Spleen (tissue), 11 donors: Measurements from ENCODE around the gene RAB29. TPM values are rescaled to one million over a fixed set of nuclear protein-coding genes. Genes with fewer than 3 reads are reported as not detected.

Source experiments
- DNase-seq: peaks from one replicate; pipeline ENCODE4 v3.0.0-alpha.2; 2020
- H3K27ac ChIP-seq, 8 donors: fragments of 200-600 bp; sonication (generic) in 7 of 8; 1 replicate in 4 of 8; 2 replicates in 4 of 8; pipeline versions ENCODE4 v1.5.0 to v1.8.0; 2016 to 2021; ENCODE audit warnings: inconsistent platforms in 4 of 8, mild to moderate bottlenecking in 4 of 8, moderate library complexity in 1 of 8
- H3K27me3 ChIP-seq, 7 donors: fragments of 200-600 bp; sonication (generic) in 6 of 7; replicated peaks in 1 of 7; 1 replicate in 4 of 7; 2 replicates in 3 of 7; pipeline versions ENCODE4 v1.5.0 to v1.8.0; 2016 to 2021; ENCODE audit warnings: inconsistent platforms in 3 of 7, mild to moderate bottlenecking in 1 of 7
- H3K36me3 ChIP-seq, 6 donors: fragments of 200-600 bp; sonication (generic) in 5 of 6; 1 replicate in 4 of 6; 2 replicates in 2 of 6; pipeline versions ENCODE4 v1.5.0 to v1.8.0; 2016 to 2021; ENCODE audit warnings: inconsistent platforms in 2 of 6
- H3K4me1 ChIP-seq, 6 donors: fragments of 200-600 bp; sonication (generic) in 5 of 6; 1 replicate in 3 of 6; 2 replicates in 3 of 6; pipeline versions ENCODE4 v1.5.0 to v1.8.0; 2016 to 2021; ENCODE audit warnings: inconsistent platforms in 3 of 6
- H3K4me3 ChIP-seq, 8 donors: fragments of 200-600 bp; sonication (generic) in 7 of 8; 1 replicate in 4 of 8; 2 replicates in 4 of 8; pipeline versions ENCODE4 v1.5.0 to v1.8.0; 2016 to 2021; ENCODE audit warnings: inconsistent platforms in 4 of 8, mild to moderate bottlenecking in 4 of 8, moderate library complexity in 2 of 8
- H3K9me3 ChIP-seq, 8 donors: fragments of 200-600 bp; sonication (generic) in 7 of 8; 1 replicate in 4 of 8; 2 replicates in 4 of 8; pipeline versions ENCODE4 v1.5.0 to v1.8.0; 2016 to 2021; ENCODE audit warnings: inconsistent platforms in 4 of 8
- POLR2A ChIP-seq, 3 donors: fragments of 450-650 bp; IDR thresholded peaks; one replicate each; pipeline ENCODE4 v1.5.1; 2017; ENCODE audit warnings: antibody characterized with exemption in 3 of 3, mild to moderate bottlenecking in 1 of 3
- POLR2AphosphoS5 ChIP-seq, 3 donors: sonication (generic); formaldehyde crosslinking; IDR thresholded peaks; one replicate each; pipeline ENCODE4 v1.5.1; 2017; ENCODE audit warnings: antibody characterized with exemption in 3 of 3
- WGBS, 5 donors: extraction: QIAGEN DNeasy Blood & Tissue Kit in 3 of 5; methylation state at CpG; one replicate each; pipeline versions ENCODE4 v1.1.5 to v1.1.7; 2013 to 2018; 5-methylcytosine and 5-hydroxymethylcytosine counted together
- intact Hi-C: fragments of 100-400 bp; cut with DNase I; formaldehyde crosslinking; loops from one replicate; pipeline ENCODE4 v1.15.0; 2023; ENCODE audit warnings: low total_unique reads
- polyA plus RNA-seq, 3 donors: library from polyadenylated mRNA; stranded (reverse); fragments of 200-250 nt; gene quantifications; one replicate each; pipeline ENCODE4 v1.2.1, GENCODE V29; 2013
- total RNA-seq, 7 donors: library from RNA; depleted of rRNA in 3 of 7; stranded (reverse); fragments of >200 nt in 3 of 7; fragmentation: NEBNext Ultra II Directional in 4 of 7; extraction: Animal tissue kit (Norgen Biotek cat#: 25700) in 4 of 7; gene quantifications; one replicate each; pipeline versions ENCODE4 v1.1.0 to v1.2.1, GENCODE V29; 2016 to 2021
- TF ChIP-seq, protein P1 (sequence below), 11 experiments: fragments of 200-600 bp in 7 of 11; fragments of 450-650 bp in 4 of 11; sonication (generic) in 4 of 11; IDR thresholded peaks in 8 of 11; conservative IDR thresholded peaks in 3 of 11; 1 replicate in 7 of 11; 2 replicates in 4 of 11; pipeline versions ENCODE4 v1.4.0 to v1.8.0; 2016 to 2021; ENCODE audit warnings: antibody characterized with exemption in 11 of 11, inconsistent platforms in 4 of 11, mild to moderate bottlenecking in 1 of 11
- donor health status: healthy with polysubstance abuse.
- donor health status: DM: no; HTN: no; CAD: no; lungs with moderate emphysema.
- donor health status: DM: no; HTN: no; CAD: no.
- donor health status: Bipolar disorder and iron deficiency.
- donor health status: healthy.
- donor health status: DM: no; HTN: no; CAD: no.
- donor health status: DM: yes; HTN: yes; CAD: no.

The RAB29 gene
- total and polyA plus RNA-seq, 10 donors = 16.6 to 49.7 (median 38.5) TPM

DNA sequence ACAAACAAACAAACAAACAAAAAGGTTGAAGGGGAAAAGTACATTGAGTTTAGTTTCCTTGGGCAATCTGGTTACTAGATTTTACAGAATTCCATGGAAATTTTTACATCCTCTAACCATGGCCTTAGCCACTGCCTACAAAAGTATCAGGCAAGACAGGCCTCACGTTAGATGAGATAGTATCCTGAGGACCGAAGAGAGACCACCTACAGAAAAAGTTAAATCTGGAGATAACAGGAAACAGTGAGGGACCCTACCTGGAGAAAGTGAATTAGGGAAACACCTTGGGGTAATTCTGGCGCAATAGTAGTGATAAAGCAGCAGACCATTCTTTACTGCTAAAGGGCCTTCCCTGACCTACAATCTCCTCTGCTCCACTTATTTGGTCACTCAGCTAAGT, 8.7 kb downstream of the RAB29 start:
- 71 to 93% (median 85%) methylated on average over 3 of the region's 3 CpGs for WGBS, 5 donors

GRCh38 chr1:205766038-205766437, 9.2 kb downstream of the RAB29 start:
- intact Hi-C loops = no loop called here
- WGBS, 5 donors = 67 to 75% (median 69%) methylated on average over 5 of the region's 5 CpGs
- Histone ChIP-seq H3K4me3 (no peak overlapping the region), H3K36me3 (peaks cover 0 to 44% (median 19%) of the 10 kb centered on the region in 6 donors), H3K27ac (no peak overlapping the region), H3K9me3 (no peaks in the 10 kb centered on the region), H3K4me1 (no peaks in the 10 kb centered on the region), H3K27me3 (no peaks in the 10 kb centered on the region)
- no peak for DNase-seq
- TF ChIP-seq POLR2AphosphoS5 (IDR thresholded peaks at IDR 0.05) (no peak), POLR2A (IDR thresholded peaks at IDR 0.05) (no peak)
- TF ChIP-seq, protein P1, sequence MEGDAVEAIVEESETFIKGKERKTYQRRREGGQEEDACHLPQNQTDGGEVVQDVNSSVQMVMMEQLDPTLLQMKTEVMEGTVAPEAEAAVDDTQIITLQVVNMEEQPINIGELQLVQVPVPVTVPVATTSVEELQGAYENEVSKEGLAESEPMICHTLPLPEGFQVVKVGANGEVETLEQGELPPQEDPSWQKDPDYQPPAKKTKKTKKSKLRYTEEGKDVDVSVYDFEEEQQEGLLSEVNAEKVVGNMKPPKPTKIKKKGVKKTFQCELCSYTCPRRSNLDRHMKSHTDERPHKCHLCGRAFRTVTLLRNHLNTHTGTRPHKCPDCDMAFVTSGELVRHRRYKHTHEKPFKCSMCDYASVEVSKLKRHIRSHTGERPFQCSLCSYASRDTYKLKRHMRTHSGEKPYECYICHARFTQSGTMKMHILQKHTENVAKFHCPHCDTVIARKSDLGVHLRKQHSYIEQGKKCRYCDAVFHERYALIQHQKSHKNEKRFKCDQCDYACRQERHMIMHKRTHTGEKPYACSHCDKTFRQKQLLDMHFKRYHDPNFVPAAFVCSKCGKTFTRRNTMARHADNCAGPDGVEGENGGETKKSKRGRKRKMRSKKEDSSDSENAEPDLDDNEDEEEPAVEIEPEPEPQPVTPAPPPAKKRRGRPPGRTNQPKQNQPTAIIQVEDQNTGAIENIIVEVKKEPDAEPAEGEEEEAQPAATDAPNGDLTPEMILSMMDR (IDR thresholded peaks at IDR 0.05 in 8 of 11, conservative IDR thresholded peaks at IDR 0.05 in 3 of 11) = no peak

More for the DNA sequence above, 8.7 kb downstream of the RAB29 start:
- Histone ChIP-seq H3K9me3 (no peaks in the 10 kb centered on the region), H3K27ac (no peak overlapping the region), H3K4me3 (no peak overlapping the region), H3K4me1 (peaks cover 0 to 5% (median 0%) of the 10 kb centered on the region in 6 donors), H3K36me3 (peaks cover 0 to 50% (median 19%) of the 10 kb centered on the region in 6 donors), H3K27me3 (no peaks in the 10 kb centered on the region)
- intact Hi-C loops = no loop called here
- TF ChIP-seq, protein P1 (IDR thresholded peaks at IDR 0.05 in 8 of 11, conservative IDR thresholded peaks at IDR 0.05 in 3 of 11) = no peak
- no peak for TF ChIP-seq POLR2AphosphoS5 (IDR thresholded peaks at IDR 0.05)
- no peak for TF ChIP-seq POLR2A (IDR thresholded peaks at IDR 0.05)
- DNase-seq = no peak

DNA sequence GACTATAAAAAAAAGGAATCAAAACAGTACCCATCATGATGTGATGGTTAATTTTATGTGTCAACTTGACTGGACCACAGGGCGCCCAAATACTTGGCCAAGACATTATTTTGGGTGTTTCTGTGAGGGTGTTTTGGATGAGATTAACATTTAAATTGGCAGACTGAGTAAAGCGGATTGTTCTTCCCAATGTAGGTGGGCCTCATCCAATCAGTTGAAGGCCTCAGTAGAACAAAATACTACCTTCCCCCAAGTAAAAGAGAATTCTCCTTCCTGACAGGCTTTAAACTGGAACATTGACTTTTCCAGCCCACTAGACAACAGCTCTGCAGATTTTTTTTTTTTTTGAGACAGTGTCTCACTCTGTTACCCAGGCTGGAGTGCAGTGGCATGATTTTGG, 10.7 kb downstream of the RAB29 start:
- WGBS, 5 donors = 86 to 97% (median 97%) methylated on average over 2 of the region's 2 CpGs
- Histone ChIP-seq H3K4me1 (no peaks in the 10 kb centered on the region), H3K4me3 (no peak overlapping the region), H3K9me3 (no peaks in the 10 kb centered on the region), H3K27ac (no peak overlapping the region), H3K27me3 (no peaks in the 10 kb centered on the region), H3K36me3 (peaks cover 0 to 30% (median 8%) of the 10 kb centered on the region in 6 donors)
- no peak for DNase-seq
- intact Hi-C loops = no loop called here
- TF ChIP-seq POLR2AphosphoS5 (IDR thresholded peaks at IDR 0.05) = no peak
- no peak for TF ChIP-seq POLR2A (IDR thresholded peaks at IDR 0.05)
- TF ChIP-seq, protein P1 (IDR thresholded peaks at IDR 0.05 in 8 of 11, conservative IDR thresholded peaks at IDR 0.05 in 3 of 11) = no peak

GRCh38 chr1:205763980-205764379, 11.3 kb downstream of the RAB29 start:
- H3K9me3 ChIP-seq = no peaks in the 10 kb centered on the region
- no peak overlapping the region for H3K4me3 ChIP-seq
- no peaks in the 10 kb centered on the region for H3K27me3 ChIP-seq
- H3K27ac ChIP-seq = no peak overlapping the region
- no peaks in the 10 kb centered on the region for H3K4me1 ChIP-seq
- no peak for TF ChIP-seq POLR2AphosphoS5 (IDR thresholded peaks at IDR 0.05)
- TF ChIP-seq, protein P1 (IDR thresholded peaks at IDR 0.05 in 8 of 11, conservative IDR thresholded peaks at IDR 0.05 in 3 of 11) = no peak
- TF ChIP-seq POLR2A (IDR thresholded peaks at IDR 0.05) = no peak
- peaks cover 0 to 24% (median 4%) of the 10 kb centered on the region in 6 donors for H3K36me3 ChIP-seq
- no peak for DNase-seq
- intact Hi-C loops = no loop called here
